GM19372 (cell line): Measurements from ENCODE around the gene GAA.

Experiments
- ATAC-seq: cut with Tn5 transposase; IDR thresholded peaks from one replicate; pipeline ENCODE4 v1.9.1; 2021; ENCODE audit warnings: mild to moderate bottlenecking, low read depth, moderate library complexity; ENCODE audit not compliant: unreplicated experiment

The GAA gene

GRCh38 chr17:80102664-80103448 lies 1.5 kb downstream of the GAA start:
- no peak for ATAC-seq

DNA sequence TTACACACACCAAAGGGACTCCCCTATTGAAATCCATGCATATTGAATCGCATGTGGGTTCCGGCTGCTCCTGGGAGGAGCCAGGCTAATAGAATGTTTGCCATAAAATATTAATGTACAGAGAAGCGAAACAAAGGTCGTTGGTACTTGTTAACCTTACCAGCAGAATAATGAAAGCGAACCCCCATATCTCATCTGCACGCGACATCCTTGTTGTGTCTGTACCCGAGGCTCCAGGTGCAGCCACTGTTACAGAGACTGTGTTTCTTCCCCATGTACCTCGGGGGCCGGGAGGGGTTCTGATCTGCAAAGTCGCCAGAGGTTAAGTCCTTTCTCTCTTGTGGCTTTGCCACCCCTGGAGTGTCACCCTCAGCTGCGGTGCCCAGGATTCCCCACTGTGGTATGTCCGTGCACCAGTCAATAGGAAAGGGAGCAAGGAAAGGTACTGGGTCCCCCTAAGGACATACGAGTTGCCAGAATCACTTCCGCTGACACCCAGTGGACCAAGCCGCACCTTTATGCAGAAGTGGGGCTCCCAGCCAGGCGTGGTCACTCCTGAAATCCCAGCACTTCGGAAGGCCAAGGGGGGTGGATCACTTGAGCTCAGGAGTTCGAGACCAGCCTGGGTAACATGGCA lies 2.2 kb downstream of the GAA start:
- no peak for ATAC-seq

DNA sequence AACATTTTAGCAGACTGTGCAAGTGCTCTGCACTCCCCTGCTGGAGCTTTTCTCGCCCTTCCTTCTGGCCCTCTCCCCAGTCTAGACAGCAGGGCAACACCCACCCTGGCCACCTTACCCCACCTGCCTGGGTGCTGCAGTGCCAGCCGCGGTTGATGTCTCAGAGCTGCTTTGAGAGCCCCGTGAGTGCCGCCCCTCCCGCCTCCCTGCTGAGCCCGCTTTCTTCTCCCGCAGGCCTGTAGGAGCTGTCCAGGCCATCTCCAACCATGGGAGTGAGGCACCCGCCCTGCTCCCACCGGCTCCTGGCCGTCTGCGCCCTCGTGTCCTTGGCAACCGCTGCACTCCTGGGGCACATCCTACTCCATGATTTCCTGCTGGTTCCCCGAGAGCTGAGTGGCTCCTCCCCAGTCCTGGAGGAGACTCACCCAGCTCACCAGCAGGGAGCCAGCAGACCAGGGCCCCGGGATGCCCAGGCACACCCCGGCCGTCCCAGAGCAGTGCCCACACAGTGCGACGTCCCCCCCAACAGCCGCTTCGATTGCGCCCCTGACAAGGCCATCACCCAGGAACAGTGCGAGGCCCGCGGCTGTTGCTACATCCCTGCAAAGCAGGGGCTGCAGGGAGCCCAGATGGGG lies 3.1 kb downstream of the GAA start:
- ATAC-seq: no peak

- no peak for ATAC-seq
Observed at GRCh38 chr17:80104956-80105375, 3.6 kb downstream of the GAA start.

DNA sequence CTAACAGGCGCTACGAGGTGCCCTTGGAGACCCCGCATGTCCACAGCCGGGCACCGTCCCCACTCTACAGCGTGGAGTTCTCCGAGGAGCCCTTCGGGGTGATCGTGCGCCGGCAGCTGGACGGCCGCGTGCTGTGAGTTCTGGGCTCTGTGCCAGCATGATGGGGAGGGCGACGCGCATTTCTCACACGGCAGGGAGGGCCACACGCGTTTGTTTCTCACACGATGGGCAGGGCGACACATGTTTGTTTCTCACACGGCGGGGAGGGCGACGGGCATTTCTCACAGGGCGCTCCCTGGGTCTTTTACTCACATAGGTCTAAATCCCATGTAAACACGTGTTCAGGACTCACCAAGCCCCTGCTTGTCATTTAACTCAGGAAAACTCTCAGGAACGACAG lies 4.4 kb downstream of the GAA start:
- ATAC-seq: no peak

- ATAC-seq: no peak
Observed at GRCh38 chr17:80106176-80106575, 4.8 kb downstream of the GAA start.

DNA sequence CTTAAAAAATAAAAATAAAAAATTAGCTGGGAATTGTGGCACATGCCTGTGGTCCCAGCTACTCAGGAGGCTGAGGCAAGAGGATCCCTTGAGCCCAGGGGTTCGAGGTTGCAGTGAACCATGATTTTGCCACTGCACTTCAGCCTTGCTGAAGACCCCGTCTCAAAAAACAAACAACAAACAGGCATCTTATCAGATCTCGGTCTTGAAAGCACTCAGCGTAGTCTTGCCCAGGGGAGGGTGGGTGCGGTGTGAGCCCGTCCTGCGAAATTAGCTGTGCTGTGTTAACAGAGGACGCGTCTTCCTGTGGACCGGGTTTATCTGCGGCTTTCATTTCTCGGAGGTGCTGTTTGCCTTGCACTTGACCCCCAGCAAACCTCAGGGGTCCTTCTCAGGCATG lies 5.4 kb downstream of the GAA start:
- ATAC-seq: no peak

DNA sequence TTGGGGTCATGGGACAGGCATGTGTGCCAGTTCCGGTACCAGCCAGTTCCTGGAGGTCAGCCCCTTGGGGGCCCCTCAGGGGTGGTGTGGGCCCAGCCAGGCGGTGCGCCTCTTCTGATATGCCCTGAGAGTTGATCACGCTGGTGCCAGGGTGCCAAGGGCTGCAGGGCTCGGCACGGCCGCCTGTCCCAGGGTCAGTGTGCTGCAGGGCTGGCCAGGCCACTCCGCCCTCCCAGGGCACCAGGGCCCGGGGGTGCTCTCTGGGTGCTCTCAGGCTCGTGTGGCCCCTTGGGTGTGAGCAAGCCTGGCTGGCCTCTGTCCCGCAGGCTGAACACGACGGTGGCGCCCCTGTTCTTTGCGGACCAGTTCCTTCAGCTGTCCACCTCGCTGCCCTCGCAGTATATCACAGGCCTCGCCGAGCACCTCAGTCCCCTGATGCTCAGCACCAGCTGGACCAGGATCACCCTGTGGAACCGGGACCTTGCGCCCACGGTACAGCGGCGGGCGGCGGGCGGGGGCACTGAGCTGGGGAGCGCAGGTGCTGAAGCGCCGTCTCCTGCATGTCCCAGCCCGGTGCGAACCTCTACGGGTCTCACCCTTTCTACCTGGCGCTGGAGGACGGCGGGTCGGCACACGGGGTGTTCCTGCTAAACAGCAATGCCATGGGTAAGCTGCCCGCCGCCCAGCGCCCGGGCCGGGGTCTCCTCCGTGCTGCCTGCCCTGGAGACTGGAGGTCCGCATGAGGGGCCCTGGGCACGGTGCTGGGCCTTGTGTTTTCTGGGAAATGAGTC lies 6.0 kb downstream of the GAA start:
- ATAC-seq: no peak

- no peak for ATAC-seq
Observed at GRCh38 chr17:80108036-80108971, 6.9 kb downstream of the GAA start.

DNA sequence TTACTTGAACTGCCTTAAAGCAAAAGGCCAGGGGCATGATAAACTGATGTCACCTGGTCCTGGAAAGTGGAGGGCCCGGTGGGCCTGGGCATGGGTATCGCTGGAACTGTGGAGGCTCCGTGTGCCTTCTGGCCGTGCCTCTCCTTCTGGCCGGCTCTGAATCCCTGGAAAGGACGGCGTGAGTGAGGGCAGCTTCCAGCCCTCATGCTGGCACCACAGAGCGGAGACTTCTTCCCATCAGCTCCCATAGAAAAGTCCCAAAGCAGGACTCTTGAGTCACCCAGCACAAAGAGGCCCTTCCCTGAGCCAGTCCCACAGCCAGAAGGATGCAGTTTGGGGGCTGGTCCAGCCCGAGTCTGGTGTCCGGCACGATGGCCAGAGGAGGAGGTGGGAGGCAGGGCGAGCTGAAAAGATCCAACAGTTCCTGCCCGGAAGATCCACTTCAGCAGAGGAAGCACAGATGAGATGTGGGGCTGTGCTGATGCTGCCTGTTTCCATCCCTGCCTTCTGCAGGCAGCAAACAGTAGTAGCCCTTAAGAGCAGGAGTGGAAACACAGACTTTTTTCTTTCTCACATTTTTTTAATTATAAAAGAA lies 7.8 kb downstream of the GAA start:
- no peak for ATAC-seq

- ATAC-seq: no peak
Observed at GRCh38 chr17:80109713-80110446, 8.5 kb downstream of the GAA start.

DNA sequence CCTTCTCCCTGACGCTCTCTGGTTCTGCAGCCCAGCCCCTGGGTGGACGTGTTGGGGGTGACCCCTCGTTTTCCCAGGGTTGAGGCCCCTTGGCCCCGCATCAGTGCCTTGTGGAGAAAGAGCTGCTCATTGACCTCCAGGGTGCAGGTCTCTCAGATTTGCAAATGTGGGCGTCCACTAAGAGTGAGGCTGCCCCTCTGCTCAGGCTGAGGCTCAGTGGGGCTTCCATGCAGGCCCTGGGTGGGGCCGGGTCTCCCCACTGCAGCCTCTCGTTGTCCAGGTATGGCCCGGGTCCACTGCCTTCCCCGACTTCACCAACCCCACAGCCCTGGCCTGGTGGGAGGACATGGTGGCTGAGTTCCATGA lies 9.0 kb downstream of the GAA start:
- ATAC-seq: no peak

DNA sequence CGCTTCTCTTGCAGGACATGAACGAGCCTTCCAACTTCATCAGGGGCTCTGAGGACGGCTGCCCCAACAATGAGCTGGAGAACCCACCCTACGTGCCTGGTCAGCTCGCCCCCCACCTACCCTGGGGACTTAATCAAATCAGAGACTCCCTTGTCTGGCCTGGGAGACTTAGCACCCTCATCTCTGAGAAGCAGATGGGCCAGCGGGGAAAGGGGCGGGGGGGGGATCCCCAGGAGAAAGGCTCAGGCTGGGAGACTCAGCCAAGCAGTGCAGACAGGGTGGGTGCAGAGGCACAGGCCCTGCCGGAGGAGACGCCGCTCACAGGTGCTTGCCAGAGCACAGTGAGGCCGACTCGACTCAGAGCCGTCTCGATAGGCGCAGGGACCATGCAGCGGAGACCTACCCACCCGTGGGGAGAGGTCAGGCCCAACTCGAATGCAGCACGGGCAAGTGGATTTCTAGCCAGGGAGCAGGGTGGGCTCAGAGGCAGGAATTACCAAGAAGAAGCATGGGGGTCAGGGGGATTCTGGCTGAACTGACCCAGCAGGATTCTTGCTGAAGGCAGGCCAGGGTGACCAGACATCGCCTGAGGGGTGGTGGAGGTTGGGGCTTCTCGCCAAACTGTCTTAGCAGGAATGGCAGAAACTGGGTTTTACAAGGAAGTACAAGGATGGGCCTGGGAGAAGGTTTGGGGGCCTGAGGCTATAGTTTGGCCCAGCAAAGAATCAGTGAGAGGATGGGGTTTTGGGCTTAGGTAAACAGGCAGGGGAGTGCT lies 9.7 kb downstream of the GAA start:
- no peak for ATAC-seq

- ATAC-seq: no peak
Observed at GRCh38 chr17:80111702-80112470, 10.5 kb downstream of the GAA start.

- no peak for ATAC-seq
Observed at GRCh38 chr17:80112471-80113032, 11.2 kb downstream of the GAA start.

- ATAC-seq: no peak
Observed at GRCh38 chr17:80113033-80113484, 11.7 kb downstream of the GAA start.

DNA sequence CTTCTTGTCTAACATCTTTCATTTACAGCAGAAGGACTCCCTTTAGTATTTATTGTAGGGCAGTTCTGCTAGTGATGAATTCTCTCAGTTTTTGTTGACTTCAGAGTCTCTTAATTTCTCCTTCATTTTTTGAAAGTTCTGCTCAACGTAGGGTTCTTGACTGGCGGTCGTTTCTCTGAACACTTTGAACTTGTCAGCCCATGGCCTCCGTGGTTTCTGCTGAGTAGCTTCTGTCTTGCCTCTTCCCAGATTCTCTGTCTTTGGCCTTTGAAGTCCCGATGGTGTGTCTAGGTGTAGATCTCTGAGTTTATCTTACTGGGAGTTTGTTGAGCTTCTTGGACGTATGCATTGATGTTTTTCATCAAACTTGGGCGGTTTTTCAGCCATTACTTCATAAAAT lies 13.4 kb downstream of the GAA start:
- no peak for ATAC-seq
